ENCODE data around the gene LUC7L. TPM values are rescaled to one million over a fixed set of nuclear protein-coding genes. Genes with fewer than 3 reads are reported as not detected.
"Not testable (repeated sequence)": the region's sequence is repeated elsewhere in the genome, so short reads cannot be mapped to it uniquely, and the experiment has no call there.

Gene LUC7L
- total RNA-seq, 2 experiments from 2014 or later = 94.8 to 98.4 TPM

- H3K27ac Mint-ChIP-seq = no peak overlapping the region
- POLR2A ChIA-PET = interaction anchor here (0.9 kb wide), 1 partner anchor 112 kb away, joined by 4 read pairs; no protein-coding TSS in a partner anchor
- H3K9me3 Mint-ChIP-seq = no peaks in the 10 kb centered on the region
- no peak overlapping the region for H3K4me3 ChIP-seq (ENCODE audit: low read length)
- no peaks in the 10 kb centered on the region for H3K9me3 ChIP-seq (ENCODE audit: control insufficient read depth in 1 of 2, insufficient read depth in 1 of 2, low read length in 2 of 2)
- no peak overlapping the region for H3K4me3 Mint-ChIP-seq
- H3K36me3 ChIP-seq (ENCODE audit: insufficient read depth, low read length) = peaks cover 76% of the 10 kb centered on the region
- H3K36me3 Mint-ChIP-seq (ENCODE audit: low read depth) = peaks cover 75% of the 10 kb centered on the region
- DNase-seq = no peak
- peaks cover 6% of the 10 kb centered on the region for H3K4me1 Mint-ChIP-seq (ENCODE audit: low read depth)
- H3K27me3 ChIP-seq (ENCODE audit: control insufficient read depth in 1 of 2, insufficient read depth in 2 of 2, low read length in 2 of 2) = no peaks in the 10 kb centered on the region
- H3K27me3 Mint-ChIP-seq = no peaks in the 10 kb centered on the region
- TF ChIP-seq CTCF (IDR thresholded peaks at IDR 0.05) = no peak
- no peak for ATAC-seq (ENCODE audit: poor library complexity)
- CTCF ChIA-PET = interaction anchor here (1.1 to 1.3 kb wide), 2 partner anchors 19 to 106 kb away, joined by 3 read pairs; no protein-coding TSS in a partner anchor
- intact Hi-C loops (cut with DNase I, micrococcal nuclease) = no loop called here
- no peaks in the 10 kb centered on the region for H3K4me1 ChIP-seq (ENCODE audit: insufficient read depth, low read length)
- H3K27ac ChIP-seq (ENCODE audit: low read depth in 1 of 2, low read length in 2 of 2) = no peak overlapping the region
Measured at GRCh38 chr16:212999-213398, 16.2 kb downstream of the LUC7L start.

GRCh38 chr16:211631-212180 lies 17.5 kb downstream of the LUC7L start:
- H3K9me3 ChIP-seq (ENCODE audit: control insufficient read depth in 1 of 2, insufficient read depth in 1 of 2, low read length in 2 of 2); H3K4me3 Mint-ChIP-seq; H3K27me3 Mint-ChIP-seq; DNase-seq; POLR2A ChIA-PET; H3K4me3 ChIP-seq (ENCODE audit: low read length); H3K27ac ChIP-seq (ENCODE audit: low read depth in 1 of 2, low read length in 2 of 2); H3K27me3 ChIP-seq (ENCODE audit: control insufficient read depth in 1 of 2, insufficient read depth in 2 of 2, low read length in 2 of 2); ATAC-seq (ENCODE audit: poor library complexity); H3K9me3 Mint-ChIP-seq; H3K4me1 ChIP-seq (ENCODE audit: insufficient read depth, low read length); H3K4me1 Mint-ChIP-seq (ENCODE audit: low read depth); intact Hi-C loops (cut with DNase I, micrococcal nuclease); H3K27ac Mint-ChIP-seq: not testable (repeated sequence)
- peaks cover 74% of the 10 kb centered on the region for H3K36me3 Mint-ChIP-seq (ENCODE audit: low read depth)
- peaks cover 75% of the 10 kb centered on the region for H3K36me3 ChIP-seq (ENCODE audit: insufficient read depth, low read length)
- CTCF ChIA-PET = interaction anchor here (1.1 kb wide), 1 partner anchor 18 kb away, joined by 3 read pairs; no protein-coding TSS in a partner anchor

GRCh38 chr16:209359-209758 lies 19.9 kb downstream of the LUC7L start:
- CTCF ChIA-PET; H3K4me3 Mint-ChIP-seq; ATAC-seq (ENCODE audit: poor library complexity); H3K27me3 Mint-ChIP-seq; H3K4me1 Mint-ChIP-seq (ENCODE audit: low read depth); H3K4me1 ChIP-seq (ENCODE audit: insufficient read depth, low read length); H3K27ac ChIP-seq (ENCODE audit: low read depth in 1 of 2, low read length in 2 of 2); intact Hi-C loops (cut with DNase I, micrococcal nuclease); H3K9me3 ChIP-seq (ENCODE audit: control insufficient read depth in 1 of 2, insufficient read depth in 1 of 2, low read length in 2 of 2); H3K27me3 ChIP-seq (ENCODE audit: control insufficient read depth in 1 of 2, insufficient read depth in 2 of 2, low read length in 2 of 2); H3K27ac Mint-ChIP-seq; H3K9me3 Mint-ChIP-seq; DNase-seq; H3K4me3 ChIP-seq (ENCODE audit: low read length): not testable (repeated sequence)
- H3K36me3 Mint-ChIP-seq (ENCODE audit: low read depth) = peaks cover 83% of the 10 kb centered on the region
- POLR2A ChIA-PET = interaction anchor here (0.6 kb wide), 1 partner anchor 1148 kb away, joined by 3 read pairs; no protein-coding TSS in a partner anchor
- H3K36me3 ChIP-seq (ENCODE audit: insufficient read depth, low read length) = peaks cover 81% of the 10 kb centered on the region

- H3K36me3 Mint-ChIP-seq (ENCODE audit: low read depth) = peaks cover 88% of the 10 kb centered on the region
- H3K4me3 ChIP-seq (ENCODE audit: low read length); POLR2A ChIA-PET; DNase-seq; H3K27ac ChIP-seq (ENCODE audit: low read depth in 1 of 2, low read length in 2 of 2); H3K27ac Mint-ChIP-seq; CTCF ChIA-PET; H3K4me1 Mint-ChIP-seq (ENCODE audit: low read depth); H3K27me3 Mint-ChIP-seq; H3K9me3 Mint-ChIP-seq; H3K27me3 ChIP-seq (ENCODE audit: control insufficient read depth in 1 of 2, insufficient read depth in 2 of 2, low read length in 2 of 2); ATAC-seq (ENCODE audit: poor library complexity); H3K9me3 ChIP-seq (ENCODE audit: control insufficient read depth in 1 of 2, insufficient read depth in 1 of 2, low read length in 2 of 2); intact Hi-C loops (cut with DNase I, micrococcal nuclease); H3K4me1 ChIP-seq (ENCODE audit: insufficient read depth, low read length); H3K4me3 Mint-ChIP-seq: not testable (repeated sequence)
- H3K36me3 ChIP-seq (ENCODE audit: insufficient read depth, low read length) = peaks cover 73% of the 10 kb centered on the region
Measured at GRCh38 chr16:204046-204445, 25.2 kb downstream of the LUC7L start.

Data from CD4-positive, alpha-beta T cell (primary cell).